Smooth muscle cell (in vitro differentiated cells): Measurements from ENCODE around the gene RRAD. TPM values are rescaled to one million over a fixed set of nuclear protein-coding genes. Genes with fewer than 3 reads are reported as not detected.
A peak's percentile ranks its signal among the peaks of the same experiment; 100 is the strongest.
"Not testable (repeated sequence)": the region's sequence is repeated elsewhere in the genome, so short reads cannot be mapped to it uniquely, and the experiment has no call there.

ENCODE experiments used
- DNase-seq: peaks from one replicate; lab custom pipeline; 2025; ENCODE audit not compliant: unreplicated experiment; lab: John Stamatoyannopoulos, UW
- H2AFZ ChIP-seq: fragments of 200-600 bp; sonication (generic); 2 replicates; pipeline ENCODE4 v1.6.0; 2016; ENCODE audit warnings: antibody characterized with exemption, low read depth, mild to moderate bottlenecking
- H3F3A ChIP-seq: fragments of 200-600 bp; sonication (generic); 2 replicates; pipeline ENCODE4 v1.6.0; 2017; ENCODE audit warnings: antibody characterized with exemption, low read depth
- H3K27ac ChIP-seq: fragments of 200-600 bp; sonication (generic); 2 replicates; pipeline ENCODE4 v1.5.1; 2016; ENCODE audit warnings: low read depth, mild to moderate bottlenecking
- H3K27me3 ChIP-seq: fragments of 200-600 bp; sonication (generic); 2 replicates; pipeline ENCODE4 v1.6.1; 2016; ENCODE audit warnings: low read depth, mild to moderate bottlenecking
- H3K36me3 ChIP-seq: fragments of 200-600 bp; sonication (generic); 2 replicates; pipeline ENCODE4 v1.5.1; 2016; ENCODE audit warnings: low read depth
- H3K4me1 ChIP-seq: fragments of 200-600 bp; sonication (generic); 2 replicates; pipeline ENCODE4 v1.5.1; 2016; ENCODE audit warnings: low read depth
- H3K4me2 ChIP-seq: fragments of 200-600 bp; sonication (generic); 2 replicates; pipeline ENCODE4 v1.6.0; 2016; ENCODE audit warnings: mild to moderate bottlenecking
- H3K4me3 ChIP-seq: fragments of 200-600 bp; sonication (generic); 2 replicates; pipeline ENCODE4 v1.5.1; 2016; ENCODE audit warnings: mild to moderate bottlenecking
- H3K79me2 ChIP-seq: fragments of 200-600 bp; sonication (generic); 2 replicates; pipeline ENCODE4 v1.6.0; 2016; ENCODE audit warnings: low read depth, mild to moderate bottlenecking
- H3K9ac ChIP-seq: fragments of 200-600 bp; sonication (generic); 2 replicates; pipeline ENCODE4 v1.6.0; 2016; ENCODE audit warnings: low read depth
- H3K9me3 ChIP-seq: fragments of 200-600 bp; sonication (generic); replicated peaks from 2 replicates; pipeline ENCODE4 v1.5.1; 2016; ENCODE audit warnings: low read depth
- H4K20me1 ChIP-seq: fragments of 200-600 bp; sonication (generic); 2 replicates; pipeline ENCODE4 v1.6.0; 2016; ENCODE audit warnings: low read depth
- CTCF ChIP-seq: fragments of 200-600 bp; sonication (generic); IDR thresholded peaks from 2 replicates; pipeline ENCODE4 v1.5.1; 2017; ENCODE audit warnings: borderline replicate concordance, mild to moderate bottlenecking, antibody characterized with exemption; ENCODE audit not compliant: insufficient read depth, poor library complexity, severe bottlenecking
- WGBS: methylation state at CpG from one replicate; pipeline ENCODE4 v1.1.7; 2016; ENCODE audit warnings: low lambda C conversion rate; 5-methylcytosine and 5-hydroxymethylcytosine counted together
- polyA plus RNA-seq: library from polyadenylated mRNA; unstranded; fragments of >200 nt; fragmentation: Nextera tagmentation; extraction: Ambion mirVana; gene quantifications from 2 replicates; pipeline ENCODE4 v1.2.1, GENCODE V29; 2016
- total RNA-seq: library from RNA; depleted of rRNA; stranded (reverse); fragments of >200 nt; gene quantifications from 2 replicates; pipeline ENCODE4 v1.2.3, GENCODE V29; 2014

Gene RRAD
- total RNA-seq (7.6 and 11.7 TPM in 2 replicates), polyA plus RNA-seq (27.5 and 37.5 TPM in 2 replicates)

- 14% methylated on average over 15 of the region's 42 CpGs for WGBS
- TF ChIP-seq CTCF: no peak
These were observed at the start of gene RRAD for GRCh38 chr16:66925322-66925840. Gene RRAD, minus strand, starts transcription at chr16:66925535. Its CDS starts 356 bp downstream, at chr16:66925179.

GRCh38 chr16:66974932-66975246 lies 49.6 kb upstream of the RRAD start:
- H3K79me2 ChIP-seq, H4K20me1 ChIP-seq, H3K9ac ChIP-seq, H3K27ac ChIP-seq, H3F3A ChIP-seq, DNase-seq, H3K4me2 ChIP-seq, H3K36me3 ChIP-seq, H3K27me3 ChIP-seq, H3K9me3 ChIP-seq, H2AFZ ChIP-seq, H3K4me1 ChIP-seq, H3K4me3 ChIP-seq: not testable (repeated sequence)
- WGBS: 66% methylated on average over 11 of the region's 11 CpGs

More at GRCh38 chr16:66925322-66925840, at the start of gene RRAD:
- Histone ChIP-seq H3K36me3 (no peaks in the 10 kb centered on the region), H3K9ac (peak within 1 kb of the TSS; percentile 82), H3K27me3 (peaks cover 25% of the 10 kb centered on the region), H3K4me3 (peak within 1 kb of the TSS; percentile 47), H3K79me2 (no peaks in the 10 kb centered on the region), H4K20me1 (no peaks in the 10 kb centered on the region), H3K4me2 (peak within 1 kb of the TSS; percentile 82), H3K27ac (peak within 1 kb of the TSS; percentile 86), H2AFZ (no peak within 1 kb of the TSS), H3K4me1 (peaks cover 6% of the 10 kb centered on the region), H3F3A (peaks cover 4% of the 10 kb centered on the region), H3K9me3 (no peaks in the 10 kb centered on the region)
- DNase-seq: peak; percentile 36

- not testable (repeated sequence) for H3K4me2 ChIP-seq, H3K9ac ChIP-seq, H3K27me3 ChIP-seq, H3K36me3 ChIP-seq, H2AFZ ChIP-seq, H3K4me1 ChIP-seq, H4K20me1 ChIP-seq, DNase-seq, H3K27ac ChIP-seq, H3F3A ChIP-seq, H3K9me3 ChIP-seq, H3K4me3 ChIP-seq, H3K79me2 ChIP-seq
- WGBS: 92% methylated on average over 18 of the region's 32 CpGs
These were observed 49.0 kb upstream of the RRAD start for GRCh38 chr16:66974156-66974931.

- no peaks in the 10 kb centered on the region for H3F3A ChIP-seq
- H3K79me2 ChIP-seq: no peaks in the 10 kb centered on the region
- H2AFZ ChIP-seq: no peak overlapping the region
- 93% methylated on average over 6 of the region's 6 CpGs for WGBS
- H3K27me3 ChIP-seq: no peaks in the 10 kb centered on the region
- no peak for DNase-seq
- no peaks in the 10 kb centered on the region for H3K36me3 ChIP-seq
- H3K4me1 ChIP-seq: no peaks in the 10 kb centered on the region
- no peak overlapping the region for H3K4me3 ChIP-seq
- TF ChIP-seq CTCF: no peak
- no peak overlapping the region for H3K9ac ChIP-seq
- H3K4me2 ChIP-seq: no peak overlapping the region
- no peaks in the 10 kb centered on the region for H4K20me1 ChIP-seq
- H3K9me3 ChIP-seq: no peaks in the 10 kb centered on the region
- H3K27ac ChIP-seq: no peak overlapping the region
These were observed 48.4 kb upstream of the RRAD start for GRCh38 chr16:66973716-66974115.
